ENCODE data around the gene CCBE1.

The CCBE1 gene

GRCh38 chr18:59697236-59697932, at the start of gene CCBE1:
Gene CCBE1 (minus strand): TSS chr18:59697423.
- H4K20me1 ChIP-seq (ENCODE audit: low read depth, low read length): no peaks in the 10 kb centered on the region
- H3K9me3 ChIP-seq (ENCODE audit: insufficient read depth, low read length): no peaks in the 10 kb centered on the region
- no peaks in the 10 kb centered on the region for H3K36me3 ChIP-seq (ENCODE audit: low read length)
- H3K9me2 ChIP-seq (replicated peaks; ENCODE audit: insufficient read depth, low read length): no peaks in the 10 kb centered on the region
- H3K4me2 ChIP-seq (ENCODE audit: low read depth, low read length, poor library complexity, severe bottlenecking): no peak within 1 kb of the TSS
- TF ChIP-seq EZH2phosphoT487 (conservative IDR thresholded peaks at IDR 0.05; ENCODE audit: low read length): no peak
- TF ChIP-seq, protein P1, sequence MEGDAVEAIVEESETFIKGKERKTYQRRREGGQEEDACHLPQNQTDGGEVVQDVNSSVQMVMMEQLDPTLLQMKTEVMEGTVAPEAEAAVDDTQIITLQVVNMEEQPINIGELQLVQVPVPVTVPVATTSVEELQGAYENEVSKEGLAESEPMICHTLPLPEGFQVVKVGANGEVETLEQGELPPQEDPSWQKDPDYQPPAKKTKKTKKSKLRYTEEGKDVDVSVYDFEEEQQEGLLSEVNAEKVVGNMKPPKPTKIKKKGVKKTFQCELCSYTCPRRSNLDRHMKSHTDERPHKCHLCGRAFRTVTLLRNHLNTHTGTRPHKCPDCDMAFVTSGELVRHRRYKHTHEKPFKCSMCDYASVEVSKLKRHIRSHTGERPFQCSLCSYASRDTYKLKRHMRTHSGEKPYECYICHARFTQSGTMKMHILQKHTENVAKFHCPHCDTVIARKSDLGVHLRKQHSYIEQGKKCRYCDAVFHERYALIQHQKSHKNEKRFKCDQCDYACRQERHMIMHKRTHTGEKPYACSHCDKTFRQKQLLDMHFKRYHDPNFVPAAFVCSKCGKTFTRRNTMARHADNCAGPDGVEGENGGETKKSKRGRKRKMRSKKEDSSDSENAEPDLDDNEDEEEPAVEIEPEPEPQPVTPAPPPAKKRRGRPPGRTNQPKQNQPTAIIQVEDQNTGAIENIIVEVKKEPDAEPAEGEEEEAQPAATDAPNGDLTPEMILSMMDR (IDR thresholded peaks at IDR 0.05; ENCODE audit: insufficient read depth, low read length, poor library complexity, severe bottlenecking): no peak
- H3K9ac ChIP-seq (ENCODE audit: low read length): no peak within 1 kb of the TSS
- H2AFZ ChIP-seq (ENCODE audit: low read depth, low read length, severe bottlenecking): no peak within 1 kb of the TSS
- no peak within 1 kb of the TSS for H3K27ac ChIP-seq (ENCODE audit: low read depth, low read length)
- no peaks in the 10 kb centered on the region for H3F3A ChIP-seq (ENCODE audit: insufficient read depth)
- H3K4me3 ChIP-seq (ENCODE audit: insufficient read depth, low read length, poor library complexity, severe bottlenecking): no peak within 1 kb of the TSS
- no peaks in the 10 kb centered on the region for H3K79me2 ChIP-seq (ENCODE audit: insufficient read depth, low read length)
- 0 out of 2 replicates have a peak, but pooled peaks cover 4% of the 10 kb centered on the region for H3K27me3 ChIP-seq (ENCODE audit: low read length)

GRCh38 chr18:59744271-59744721, 47.1 kb upstream of the CCBE1 start:
- Histone ChIP-seq H3K27me3 (ENCODE audit: low read length) (no peaks in the 10 kb centered on the region; the same call in 1 of the 2 replicates), H3K36me3 (ENCODE audit: low read length) (no peaks in the 10 kb centered on the region), H2AFZ (ENCODE audit: low read depth, low read length, severe bottlenecking) (no peak overlapping the region), H3K9me2 (replicated peaks; ENCODE audit: insufficient read depth, low read length) (no peaks in the 10 kb centered on the region), H3K79me2 (ENCODE audit: insufficient read depth, low read length) (no peaks in the 10 kb centered on the region), H3K9ac (ENCODE audit: low read length) (no peak overlapping the region), H3F3A (ENCODE audit: insufficient read depth) (no peaks in the 10 kb centered on the region), H4K20me1 (ENCODE audit: low read depth, low read length) (no peaks in the 10 kb centered on the region), H3K9me3 (ENCODE audit: insufficient read depth, low read length) (no peaks in the 10 kb centered on the region), H3K4me3 (ENCODE audit: insufficient read depth, low read length, poor library complexity, severe bottlenecking) (no peak overlapping the region), H3K4me2 (ENCODE audit: low read depth, low read length, poor library complexity, severe bottlenecking) (no peak overlapping the region), H3K27ac (ENCODE audit: low read depth, low read length) (no peak overlapping the region)
- TF ChIP-seq EZH2phosphoT487 (conservative IDR thresholded peaks at IDR 0.05; ENCODE audit: low read length): no peak
- TF ChIP-seq, protein P1 (IDR thresholded peaks at IDR 0.05; ENCODE audit: insufficient read depth, low read length, poor library complexity, severe bottlenecking): no peak

- no peaks in the 10 kb centered on the region for H3K79me2 ChIP-seq (ENCODE audit: insufficient read depth, low read length)
- no peaks in the 10 kb centered on the region for H3F3A ChIP-seq (ENCODE audit: insufficient read depth)
- H2AFZ ChIP-seq (ENCODE audit: low read depth, low read length, severe bottlenecking): no peak overlapping the region
- no peak overlapping the region for H3K4me3 ChIP-seq (ENCODE audit: insufficient read depth, low read length, poor library complexity, severe bottlenecking)
- no peaks in the 10 kb centered on the region; the same call in 1 of the 2 replicates for H3K27me3 ChIP-seq (ENCODE audit: low read length)
- no peak overlapping the region for H3K4me2 ChIP-seq (ENCODE audit: low read depth, low read length, poor library complexity, severe bottlenecking)
- no peaks in the 10 kb centered on the region for H3K9me3 ChIP-seq (ENCODE audit: insufficient read depth, low read length)
- H3K9ac ChIP-seq (ENCODE audit: low read length): no peak overlapping the region
- H4K20me1 ChIP-seq (ENCODE audit: low read depth, low read length): no peaks in the 10 kb centered on the region
- H3K9me2 ChIP-seq (replicated peaks; ENCODE audit: insufficient read depth, low read length): no peaks in the 10 kb centered on the region
- TF ChIP-seq, protein P1 (IDR thresholded peaks at IDR 0.05; ENCODE audit: insufficient read depth, low read length, poor library complexity, severe bottlenecking): no peak
- H3K27ac ChIP-seq (ENCODE audit: low read depth, low read length): no peak overlapping the region
- no peaks in the 10 kb centered on the region for H3K36me3 ChIP-seq (ENCODE audit: low read length)
Observed at GRCh38 chr18:59743566-59743965, 46.3 kb upstream of the CCBE1 start.

Measured in SU-DHL-6 (cell line).